Uterus (tissue), 4 donors: ENCODE results near the gene ADAMTSL5. TPM values are rescaled to one million over a fixed set of nuclear protein-coding genes. Genes with fewer than 3 reads are reported as not detected.
"Not testable (repeated sequence)": the region's sequence is repeated elsewhere in the genome, so short reads cannot be mapped to it uniquely, and the experiment has no call there.

ENCODE experiments used
- DNase-seq, 2 donors: peaks; one replicate each; pipeline ENCODE4 v3.0.0-alpha.2; 2019 to 2020
- H3K27ac ChIP-seq, 2 donors: fragments of 200-600 bp; sonication (generic); 1 replicate in 1 of 2; 2 replicates in 1 of 2; pipeline ENCODE4 v1.5.1; 2016 to 2018
- H3K27me3 ChIP-seq, 2 donors: fragments of 200-600 bp; sonication (generic); one replicate each; pipeline ENCODE4 v1.5.1; 2018 to 2019; ENCODE audit warnings: control low read depth in 1 of 2
- H3K36me3 ChIP-seq, 2 donors: fragments of 200-600 bp; sonication (generic); one replicate each; pipeline ENCODE4 v1.5.1; 2019; ENCODE audit warnings: control low read depth in 1 of 2
- H3K4me1 ChIP-seq, 2 donors: fragments of 200-600 bp; sonication (generic); one replicate each; pipeline ENCODE4 v1.5.1; 2018 to 2019; ENCODE audit warnings: control low read depth in 1 of 2
- H3K4me3 ChIP-seq, 2 donors: fragments of 200-600 bp; sonication (generic); 1 replicate in 1 of 2; 2 replicates in 1 of 2; pipeline ENCODE4 v1.5.1; 2018 to 2019; ENCODE audit warnings: mild to moderate bottlenecking in 1 of 2
- H3K9me3 ChIP-seq, 2 donors: fragments of 200-600 bp; sonication (generic); one replicate each; pipeline ENCODE4 v1.5.1; 2019; ENCODE audit warnings: control low read depth in 1 of 2
- POLR2A ChIP-seq, 2 donors: fragments of 450-650 bp; IDR thresholded peaks; one replicate each; pipeline ENCODE4 v1.6.1; 2016; ENCODE audit warnings: antibody characterized with exemption in 2 of 2, mild to moderate bottlenecking in 1 of 2, moderate library complexity in 1 of 2
- intact Hi-C: fragments of 100-400 bp; cut with DNase I; formaldehyde crosslinking; loops from one replicate; pipeline ENCODE4 v1.15.1; 2023; ENCODE audit warnings: low total_unique reads
- total RNA-seq, 4 donors: library from RNA; depleted of rRNA in 3 of 4; stranded (reverse); fragments of >200 nt in 3 of 4; gene quantifications; one replicate each; pipeline versions ENCODE4 v1.1.0 to v1.2.4, GENCODE V29; 2014 to 2023
- TF ChIP-seq, protein P1 (sequence below), 4 experiments: fragments of 200-600 bp in 2 of 4; fragments of 450-650 bp in 2 of 4; sonication (generic) in 2 of 4; IDR thresholded peaks; one replicate each; pipeline ENCODE4 v1.5.1; 2016 to 2019; ENCODE audit warnings: antibody characterized with exemption in 4 of 4, mild to moderate bottlenecking in 2 of 4, moderate library complexity in 1 of 4
- donor health status: DM: yes; HTN: yes; CAD: no.

Gene ADAMTSL5
- total RNA-seq, 4 donors from 2014 or later = 3.5 to 39.4 (median 12.6) TPM

DNA sequence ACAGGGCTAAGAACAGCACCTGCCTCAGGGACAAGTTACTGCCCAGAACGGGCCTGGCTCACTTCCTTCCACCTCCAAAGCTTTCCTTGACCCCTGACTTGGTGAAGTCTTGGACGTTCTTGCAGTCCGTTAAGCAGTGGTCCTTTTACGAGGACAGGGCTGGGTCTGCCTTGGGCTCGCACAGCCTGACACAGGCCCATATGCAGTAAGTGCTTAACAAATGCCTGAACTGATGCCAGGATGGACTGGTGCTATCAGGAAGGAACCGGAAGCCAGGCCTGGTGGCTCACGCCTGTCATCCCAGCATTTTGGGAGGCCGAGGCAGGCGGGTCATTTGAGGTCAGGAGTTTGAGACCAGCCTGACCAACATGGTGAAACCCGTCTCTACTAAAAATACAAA lies 9.2 kb upstream of the ADAMTSL5 start:
- Histone ChIP-seq H3K27ac (peak overlapping the region; percentile 54 to 74), H3K27me3 (no peaks in the 10 kb centered on the region), H3K4me3 (no peak overlapping the region), H3K36me3 (no peaks in the 10 kb centered on the region), H3K9me3 (no peaks in the 10 kb centered on the region), H3K4me1 (peaks cover 0 to 15% of the 10 kb centered on the region in 2 donors)
- intact Hi-C loops = no loop called here
- no peak for DNase-seq
- TF ChIP-seq, protein P1, sequence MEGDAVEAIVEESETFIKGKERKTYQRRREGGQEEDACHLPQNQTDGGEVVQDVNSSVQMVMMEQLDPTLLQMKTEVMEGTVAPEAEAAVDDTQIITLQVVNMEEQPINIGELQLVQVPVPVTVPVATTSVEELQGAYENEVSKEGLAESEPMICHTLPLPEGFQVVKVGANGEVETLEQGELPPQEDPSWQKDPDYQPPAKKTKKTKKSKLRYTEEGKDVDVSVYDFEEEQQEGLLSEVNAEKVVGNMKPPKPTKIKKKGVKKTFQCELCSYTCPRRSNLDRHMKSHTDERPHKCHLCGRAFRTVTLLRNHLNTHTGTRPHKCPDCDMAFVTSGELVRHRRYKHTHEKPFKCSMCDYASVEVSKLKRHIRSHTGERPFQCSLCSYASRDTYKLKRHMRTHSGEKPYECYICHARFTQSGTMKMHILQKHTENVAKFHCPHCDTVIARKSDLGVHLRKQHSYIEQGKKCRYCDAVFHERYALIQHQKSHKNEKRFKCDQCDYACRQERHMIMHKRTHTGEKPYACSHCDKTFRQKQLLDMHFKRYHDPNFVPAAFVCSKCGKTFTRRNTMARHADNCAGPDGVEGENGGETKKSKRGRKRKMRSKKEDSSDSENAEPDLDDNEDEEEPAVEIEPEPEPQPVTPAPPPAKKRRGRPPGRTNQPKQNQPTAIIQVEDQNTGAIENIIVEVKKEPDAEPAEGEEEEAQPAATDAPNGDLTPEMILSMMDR (IDR thresholded peaks at IDR 0.05) = no peak
- no peak for TF ChIP-seq POLR2A (IDR thresholded peaks at IDR 0.05)

DNA sequence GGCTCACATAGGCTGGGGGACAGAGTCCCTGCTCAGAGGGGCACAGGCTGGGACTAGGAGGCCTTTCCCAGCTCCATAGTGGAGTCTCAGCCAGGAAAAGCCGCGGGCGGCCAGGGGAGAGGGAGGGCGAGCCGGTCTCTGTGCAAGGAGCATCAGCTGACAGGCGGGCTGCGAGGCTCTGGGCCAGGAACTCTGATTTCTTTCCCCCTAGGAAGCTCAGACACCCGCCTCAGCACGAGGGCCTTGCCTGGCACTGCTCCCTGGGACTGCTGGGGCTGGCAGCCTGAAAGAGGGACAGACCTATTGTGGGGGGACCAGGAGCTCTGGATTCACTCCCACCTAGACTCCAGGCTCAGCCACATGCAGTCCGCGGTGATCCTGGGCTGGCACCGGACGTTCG lies 8.8 kb upstream of the ADAMTSL5 start:
- TF ChIP-seq POLR2A (IDR thresholded peaks at IDR 0.05) = no peak
- TF ChIP-seq, protein P1 (IDR thresholded peaks at IDR 0.05) = no peak
- H3K4me3 ChIP-seq = no peak overlapping the region
- H3K27me3 ChIP-seq = no peaks in the 10 kb centered on the region
- peak in 1 of 2 donors; percentile 50 for DNase-seq
- H3K9me3 ChIP-seq = no peaks in the 10 kb centered on the region
- intact Hi-C loops = no loop called here
- H3K4me1 ChIP-seq = peaks cover 0 to 15% of the 10 kb centered on the region in 2 donors
- H3K36me3 ChIP-seq = no peaks in the 10 kb centered on the region
- H3K27ac ChIP-seq = peak overlapping the region; percentile 54 to 74

DNA sequence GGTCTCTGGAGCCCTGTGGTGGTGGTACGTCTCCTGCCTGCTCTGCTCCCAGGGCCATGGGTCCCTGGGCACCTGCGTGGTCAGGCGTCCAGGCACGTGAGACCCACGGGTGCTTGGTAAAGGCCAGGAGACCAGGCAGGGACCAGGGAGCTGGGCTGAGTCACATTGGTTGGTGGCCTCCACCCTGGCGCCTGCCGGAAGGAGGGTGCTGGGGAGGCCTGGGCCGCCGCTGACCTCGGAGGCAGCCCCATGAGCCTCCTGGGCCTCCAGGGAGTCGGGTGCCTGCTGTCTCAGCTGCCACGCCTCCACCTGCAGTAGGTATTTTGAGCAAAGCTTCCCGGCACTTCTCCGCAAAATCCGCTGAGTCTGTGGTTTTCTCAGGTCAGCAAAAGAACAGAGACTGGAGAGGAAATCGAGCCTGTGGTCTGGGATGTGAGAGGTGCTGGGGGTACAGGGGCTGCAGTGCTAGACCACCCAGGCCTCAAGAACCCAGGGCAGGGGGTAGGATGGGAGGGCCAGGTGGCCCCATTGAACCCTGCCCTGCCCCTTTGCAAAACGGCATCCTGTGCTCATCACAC lies 7.5 kb upstream of the ADAMTSL5 start:
- intact Hi-C loops = no loop called here
- Histone ChIP-seq H3K27ac (no peak overlapping the region), H3K36me3 (no peaks in the 10 kb centered on the region), H3K27me3 (no peaks in the 10 kb centered on the region), H3K4me1 (peaks cover 0 to 15% of the 10 kb centered on the region in 2 donors), H3K4me3 (no peak overlapping the region), H3K9me3 (no peaks in the 10 kb centered on the region)
- no peak for TF ChIP-seq POLR2A (IDR thresholded peaks at IDR 0.05)
- TF ChIP-seq, protein P1 (IDR thresholded peaks at IDR 0.05) = no peak
- DNase-seq = no peak

DNA sequence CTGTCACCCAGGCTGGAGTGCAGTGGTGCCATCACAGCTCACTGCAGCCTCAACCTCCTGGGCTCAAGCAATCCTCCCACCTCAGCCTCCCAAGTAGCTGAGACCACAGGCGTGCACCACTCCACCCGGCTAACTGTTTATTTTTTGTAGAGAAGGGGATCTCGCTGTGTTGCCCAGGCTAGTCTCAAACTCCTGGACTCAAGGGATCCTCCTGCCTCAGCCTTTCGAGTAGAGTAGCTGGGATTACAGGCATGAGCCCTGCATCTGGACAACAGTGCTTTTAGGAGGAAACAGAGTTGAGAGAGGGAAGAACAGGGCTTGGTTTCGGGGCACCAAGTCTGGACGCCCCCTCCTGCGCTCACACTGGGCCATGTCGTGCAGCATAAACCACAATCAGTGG lies 7.0 kb upstream of the ADAMTSL5 start:
- intact Hi-C loops, H3K27me3 ChIP-seq, H3K4me3 ChIP-seq, DNase-seq, H3K27ac ChIP-seq, H3K9me3 ChIP-seq, H3K36me3 ChIP-seq: not testable (repeated sequence)
- peaks cover 0 to 15% of the 10 kb centered on the region in 2 donors for H3K4me1 ChIP-seq

DNA sequence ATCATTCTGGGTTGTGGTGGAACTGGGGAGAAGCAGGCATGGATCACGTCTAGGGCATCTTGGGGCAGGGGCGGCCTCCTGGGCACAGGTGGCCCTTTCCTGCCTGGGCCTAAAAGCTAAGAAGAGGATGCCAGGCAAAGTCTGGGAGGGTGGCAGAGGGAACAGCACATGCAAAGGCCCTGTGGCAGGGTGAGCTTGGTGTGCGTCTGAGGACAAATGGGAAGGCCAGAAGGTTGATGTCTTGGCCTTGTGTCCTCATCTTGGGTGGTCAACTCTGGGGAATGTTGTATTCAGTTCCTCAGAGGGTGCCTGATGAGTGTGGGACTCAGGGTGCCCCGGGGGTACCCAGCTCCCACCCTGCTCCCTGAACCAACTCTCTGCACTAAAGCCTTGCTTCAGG lies 5.7 kb upstream of the ADAMTSL5 start:
- H3K4me3 ChIP-seq = no peak overlapping the region
- intact Hi-C loops = no loop called here
- no peak overlapping the region for H3K27ac ChIP-seq
- H3K4me1 ChIP-seq = peaks cover 0 to 9% of the 10 kb centered on the region in 2 donors
- H3K27me3 ChIP-seq = no peaks in the 10 kb centered on the region
- H3K9me3 ChIP-seq = no peaks in the 10 kb centered on the region
- no peak for DNase-seq
- no peaks in the 10 kb centered on the region for H3K36me3 ChIP-seq
- TF ChIP-seq, protein P1 (IDR thresholded peaks at IDR 0.05) = no peak
- TF ChIP-seq POLR2A (IDR thresholded peaks at IDR 0.05) = no peak

DNA sequence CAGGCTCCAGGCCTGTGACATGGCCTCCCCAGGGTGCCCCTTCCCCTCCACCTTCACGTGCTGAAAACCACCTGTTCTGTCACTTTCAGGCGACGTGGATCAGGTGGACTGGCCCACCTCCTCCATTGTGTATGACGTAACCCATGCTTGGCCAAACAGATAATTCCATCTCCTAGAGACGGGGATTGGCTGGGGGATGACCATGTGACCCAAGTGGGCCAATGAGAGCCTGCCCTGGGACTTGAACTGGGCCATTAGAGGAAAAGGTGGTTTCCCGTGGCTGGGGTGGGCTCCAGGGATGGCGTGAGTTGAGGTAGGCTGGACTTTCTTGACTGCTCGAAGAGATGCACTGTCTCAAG lies 3.6 kb upstream of the ADAMTSL5 start:
- no peaks in the 10 kb centered on the region for H3K9me3 ChIP-seq
- H3K4me3 ChIP-seq = no peak overlapping the region
- no peaks in the 10 kb centered on the region for H3K36me3 ChIP-seq
- no peak for DNase-seq
- H3K27me3 ChIP-seq = no peaks in the 10 kb centered on the region
- H3K4me1 ChIP-seq = peaks cover 0 to under 1% of the 10 kb centered on the region in 2 donors
- no peak overlapping the region for H3K27ac ChIP-seq
- TF ChIP-seq, protein P1 (IDR thresholded peaks at IDR 0.05) = no peak
- no peak for TF ChIP-seq POLR2A (IDR thresholded peaks at IDR 0.05)
- intact Hi-C loops = no loop called here
